Ovary (tissue), 3 donors: Measurements from ENCODE around the gene DCLRE1C.

Experiments used
- POLR2A ChIP-seq: fragments of 450-650 bp; IDR thresholded peaks from one replicate; pipeline ENCODE4 v1.6.1; 2017; ENCODE audit warnings: antibody characterized with exemption, mild to moderate bottlenecking, moderate library complexity
- TF ChIP-seq, protein P1 (sequence below), 3 donors: fragments of 450-650 bp in 2 of 3; fragments of 200-600 bp in 1 of 3; IDR thresholded peaks; one replicate each; pipeline versions ENCODE4 v1.5.1 to v1.8.0; 2016 to 2022; ENCODE audit warnings: antibody characterized with exemption in 3 of 3, mild to moderate bottlenecking in 1 of 3
- donor health status: DM: no; HTN: no; CAD: no.

DNA sequence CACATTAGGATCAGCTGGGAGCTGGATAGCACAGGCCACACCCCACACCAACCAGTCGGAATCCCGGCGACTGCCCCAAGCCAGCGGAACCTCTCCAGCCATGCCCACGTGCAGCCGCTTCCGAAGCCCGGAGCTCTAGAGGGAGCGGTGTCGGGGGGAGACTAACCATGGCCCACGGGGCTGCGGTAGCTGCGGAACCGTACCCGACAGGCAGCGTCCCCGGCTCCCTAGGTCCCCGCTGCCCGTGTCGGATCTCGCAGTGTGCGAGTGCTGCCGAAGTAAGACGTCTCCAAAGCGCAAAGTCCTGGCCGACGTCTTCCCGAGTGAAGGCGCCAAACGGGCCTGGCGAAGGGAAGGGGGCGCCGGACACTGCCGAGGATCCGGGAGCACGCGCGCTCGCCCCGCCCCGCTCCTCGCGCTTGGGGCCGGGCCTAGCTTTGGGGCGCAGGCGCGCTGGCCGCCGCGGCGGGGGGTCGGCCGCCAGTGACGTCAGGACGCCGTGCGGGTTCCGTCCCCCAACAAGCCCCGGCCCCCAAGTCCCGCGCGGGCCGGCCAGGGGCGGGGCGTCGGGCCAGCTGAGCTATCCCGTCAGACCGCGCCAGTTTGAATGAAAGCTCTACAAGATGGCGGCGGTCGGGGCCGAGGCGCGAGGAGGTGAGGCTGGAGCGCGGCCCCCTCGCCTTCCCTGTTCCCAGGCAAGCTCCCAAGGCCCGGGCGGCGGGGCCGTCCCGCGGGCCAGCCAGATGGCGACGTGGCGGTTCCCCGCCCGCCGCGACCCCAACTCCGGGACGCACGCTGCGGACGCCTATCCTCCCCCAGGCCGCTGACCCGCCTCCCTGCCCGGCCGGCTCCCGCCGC is 75.4 kb downstream of the DCLRE1C start, which contains the start of gene SUV39H2:
- TF ChIP-seq, protein P1, sequence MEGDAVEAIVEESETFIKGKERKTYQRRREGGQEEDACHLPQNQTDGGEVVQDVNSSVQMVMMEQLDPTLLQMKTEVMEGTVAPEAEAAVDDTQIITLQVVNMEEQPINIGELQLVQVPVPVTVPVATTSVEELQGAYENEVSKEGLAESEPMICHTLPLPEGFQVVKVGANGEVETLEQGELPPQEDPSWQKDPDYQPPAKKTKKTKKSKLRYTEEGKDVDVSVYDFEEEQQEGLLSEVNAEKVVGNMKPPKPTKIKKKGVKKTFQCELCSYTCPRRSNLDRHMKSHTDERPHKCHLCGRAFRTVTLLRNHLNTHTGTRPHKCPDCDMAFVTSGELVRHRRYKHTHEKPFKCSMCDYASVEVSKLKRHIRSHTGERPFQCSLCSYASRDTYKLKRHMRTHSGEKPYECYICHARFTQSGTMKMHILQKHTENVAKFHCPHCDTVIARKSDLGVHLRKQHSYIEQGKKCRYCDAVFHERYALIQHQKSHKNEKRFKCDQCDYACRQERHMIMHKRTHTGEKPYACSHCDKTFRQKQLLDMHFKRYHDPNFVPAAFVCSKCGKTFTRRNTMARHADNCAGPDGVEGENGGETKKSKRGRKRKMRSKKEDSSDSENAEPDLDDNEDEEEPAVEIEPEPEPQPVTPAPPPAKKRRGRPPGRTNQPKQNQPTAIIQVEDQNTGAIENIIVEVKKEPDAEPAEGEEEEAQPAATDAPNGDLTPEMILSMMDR (IDR thresholded peaks at IDR 0.05) = peak in 1 of 3 donors; percentile 17
- TF ChIP-seq POLR2A = peak; percentile 57
